Activated naive CD4-positive, alpha-beta T cell treated with anti-CD3 and anti-CD28 coated beads, Interleukin-2, amount 50 U/mL, for 24 hours (primary cell): ENCODE results near the gene IPP.
"Not testable (repeated sequence)": the region's sequence is repeated elsewhere in the genome, so short reads cannot be mapped to it uniquely, and the experiment has no call there.

Experiments used
- H3K27ac Mint-ChIP-seq: one replicate; pipeline ENCODE4 v1.8.0; 2021; ENCODE audit warnings: mild to moderate bottlenecking, mixed read lengths
- H3K27me3 Mint-ChIP-seq: one replicate; pipeline ENCODE4 v1.8.0; 2021; ENCODE audit warnings: mixed read lengths
- H3K36me3 Mint-ChIP-seq: one replicate; pipeline ENCODE4 v1.8.0; 2021; ENCODE audit warnings: mixed read lengths
- H3K4me1 Mint-ChIP-seq: one replicate; pipeline ENCODE4 v1.8.0; 2021; ENCODE audit warnings: mixed read lengths
- H3K4me3 Mint-ChIP-seq: one replicate; pipeline ENCODE4 v1.8.0; 2021; ENCODE audit warnings: mild to moderate bottlenecking, mixed read lengths
- H3K9me3 Mint-ChIP-seq: one replicate; pipeline ENCODE4 v1.8.0; 2021; ENCODE audit warnings: mixed read lengths

The IPP gene

DNA sequence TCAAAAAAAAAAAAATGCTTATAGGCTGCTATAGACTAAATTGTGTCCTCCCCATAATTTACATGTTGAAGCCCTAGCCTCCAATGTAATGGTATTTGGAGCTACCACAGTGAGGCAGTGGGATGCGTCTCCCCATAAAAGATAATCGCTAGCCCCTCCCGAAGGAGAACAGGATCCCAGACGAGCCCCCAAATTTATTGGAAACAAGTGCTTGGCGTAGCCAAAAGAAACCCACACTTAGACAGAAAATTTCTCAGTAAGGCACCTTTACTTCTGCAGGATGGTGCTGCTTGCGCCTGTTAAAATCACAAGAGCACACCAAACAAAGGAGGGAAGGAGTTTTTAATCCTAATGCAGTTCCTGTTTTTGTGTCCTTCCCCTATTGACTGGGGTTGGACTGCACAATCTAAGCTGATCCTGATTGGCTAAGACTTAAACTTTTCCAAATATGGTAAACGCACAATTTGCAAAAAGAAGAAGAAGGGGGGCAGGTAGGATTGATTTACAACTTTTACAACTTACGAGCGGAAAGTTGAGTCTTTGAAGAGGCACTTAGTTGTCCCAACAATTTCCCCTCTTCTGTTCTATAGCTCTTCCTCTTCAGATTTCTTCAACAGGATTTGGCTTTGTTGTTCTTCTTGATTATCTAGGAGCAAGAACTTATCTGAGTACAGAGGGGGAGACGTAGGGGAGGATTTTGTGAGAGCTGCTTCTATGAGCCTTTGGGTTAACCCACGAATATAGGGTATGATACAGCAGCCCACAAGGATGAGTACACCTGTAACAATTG lies 3.0 kb upstream of the IPP start:
- H3K4me1 Mint-ChIP-seq: peaks cover 20% of the 10 kb centered on the region
- no peaks in the 10 kb centered on the region for H3K27me3 Mint-ChIP-seq
- H3K27ac Mint-ChIP-seq: no peak overlapping the region
- no peak overlapping the region for H3K4me3 Mint-ChIP-seq
- H3K36me3 Mint-ChIP-seq: peaks cover 1% of the 10 kb centered on the region
- H3K9me3 Mint-ChIP-seq: no peaks in the 10 kb centered on the region

DNA sequence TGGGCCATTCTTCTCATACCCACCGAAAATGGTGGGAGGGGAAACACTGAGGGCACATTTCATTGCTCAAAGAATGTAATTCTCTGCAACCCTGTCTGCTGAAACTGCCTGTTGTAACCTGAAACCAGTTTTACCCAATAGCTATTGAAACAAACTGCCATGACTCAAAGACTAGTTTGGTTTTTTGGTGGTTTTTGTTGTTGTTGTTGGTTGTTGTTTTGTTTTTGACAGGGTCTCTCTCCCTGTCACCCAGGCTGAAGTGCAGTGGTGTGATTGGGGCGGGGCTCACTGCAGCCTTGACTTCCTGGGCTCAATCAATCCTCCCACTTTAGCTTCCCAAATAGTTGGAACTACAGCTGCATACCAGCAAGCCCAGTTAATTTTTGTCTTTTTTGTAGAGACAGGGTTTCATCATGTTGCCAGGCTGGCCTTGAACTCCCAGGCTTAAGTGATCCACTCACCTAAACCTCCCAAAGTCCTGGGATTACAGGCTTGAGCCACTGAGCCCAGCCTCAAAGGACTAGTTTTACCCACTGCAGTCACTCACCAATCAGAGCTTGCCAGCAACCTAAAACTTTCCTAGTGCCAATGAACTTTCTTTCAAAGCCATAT lies 2.1 kb upstream of the IPP start:
- Mint-ChIP-seq H3K4me3 (no peak overlapping the region), H3K27ac (no peak overlapping the region)

DNA sequence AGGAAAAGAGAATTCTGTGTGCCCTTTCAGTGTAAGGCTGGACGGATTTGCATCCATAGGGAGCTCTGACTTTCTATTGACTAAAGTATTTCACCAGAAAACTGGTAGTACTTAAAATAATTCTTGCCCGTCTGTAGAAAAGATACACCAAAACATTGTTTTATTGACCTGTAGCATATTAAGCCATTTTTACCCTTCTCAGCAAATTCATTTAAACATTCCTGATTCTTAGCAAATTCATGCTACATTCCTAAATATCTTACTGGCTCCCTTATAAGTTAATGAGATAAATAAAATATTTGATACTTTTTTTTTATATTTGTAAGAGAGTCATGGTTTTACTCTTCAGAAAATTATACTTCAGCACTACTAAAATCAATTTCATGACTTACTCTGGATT lies 1.6 kb upstream of the IPP start:
- Mint-ChIP-seq H3K27ac (peak overlapping the region; percentile 13), H3K4me1 (peaks cover 25% of the 10 kb centered on the region), H3K9me3 (no peaks in the 10 kb centered on the region), H3K27me3 (no peaks in the 10 kb centered on the region), H3K36me3 (peaks cover 1% of the 10 kb centered on the region), H3K4me3 (peak overlapping the region; percentile 60)

More for the DNA sequence above, 2.1 kb upstream of the IPP start:
- Mint-ChIP-seq H3K36me3 (peaks cover 1% of the 10 kb centered on the region), H3K4me1 (peaks cover 22% of the 10 kb centered on the region), H3K27me3 (no peaks in the 10 kb centered on the region), H3K9me3 (no peaks in the 10 kb centered on the region)

DNA sequence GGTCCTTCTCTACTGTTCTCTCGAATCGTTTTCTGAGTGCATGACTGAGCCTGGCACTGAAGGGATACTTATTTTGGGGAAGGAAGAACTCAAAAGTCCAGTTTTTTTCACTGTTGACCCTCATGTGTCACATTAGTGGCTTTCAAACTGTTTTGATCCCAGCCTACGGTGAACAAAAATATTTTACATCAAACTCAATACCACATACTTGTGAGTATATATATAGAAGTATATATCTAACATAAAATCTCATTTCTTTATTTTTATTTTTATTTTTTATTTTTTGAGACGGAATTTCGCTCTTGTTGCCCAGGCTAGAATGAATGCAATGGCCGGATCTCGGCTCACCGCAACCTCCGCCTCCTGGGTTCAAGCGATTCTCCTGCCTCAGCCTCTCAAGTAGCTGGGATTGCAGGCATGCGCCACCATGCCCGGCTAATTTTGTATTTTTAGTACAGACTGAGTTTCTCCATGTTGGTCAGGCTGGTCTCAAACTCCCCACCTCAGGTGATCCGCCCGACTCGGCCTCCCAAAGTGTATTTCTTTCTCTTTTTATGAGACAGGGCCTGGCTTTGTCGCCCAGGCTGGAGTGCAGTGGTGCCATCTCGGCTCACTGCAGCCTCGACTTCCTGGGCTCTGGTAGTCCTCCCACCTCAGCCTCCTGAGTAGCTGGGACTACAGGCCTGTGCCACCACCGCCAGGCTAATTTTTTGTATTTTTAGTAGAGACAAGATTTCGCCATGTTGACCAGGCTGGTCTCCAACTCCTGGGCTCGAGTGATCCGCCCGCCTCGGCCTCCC lies 786 bp upstream of the IPP start:
- not testable (repeated sequence) for H3K9me3 Mint-ChIP-seq, H3K27me3 Mint-ChIP-seq, H3K36me3 Mint-ChIP-seq
- Mint-ChIP-seq H3K4me3 (peak overlapping the region; percentile 99), H3K27ac (peak overlapping the region; percentile 95), H3K4me1 (peaks cover 30% of the 10 kb centered on the region)

DNA sequence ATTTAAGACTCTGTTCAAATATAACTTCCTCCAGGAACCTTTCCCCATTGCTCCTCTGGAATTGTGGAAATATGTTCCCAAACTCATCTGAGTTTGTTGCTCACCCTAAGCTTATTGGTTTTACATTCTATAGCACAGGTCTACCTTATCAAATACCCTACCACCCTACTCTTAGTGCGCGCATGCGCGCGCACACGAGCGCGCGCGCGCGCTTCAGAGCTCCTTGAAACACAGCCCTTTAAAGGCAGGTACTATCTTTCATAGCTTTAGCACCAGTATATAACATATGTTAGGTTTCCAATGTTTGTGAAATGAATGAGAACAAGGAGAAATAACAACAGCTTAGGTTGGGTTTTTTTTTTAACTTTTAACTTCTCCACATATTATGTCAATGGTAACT lies 3.5 kb downstream of the IPP start:
- Mint-ChIP-seq H3K4me1 (peaks cover 38% of the 10 kb centered on the region), H3K27me3 (no peaks in the 10 kb centered on the region), H3K36me3 (peaks cover 10% of the 10 kb centered on the region), H3K9me3 (no peaks in the 10 kb centered on the region), H3K4me3 (no peak overlapping the region), H3K27ac (no peak overlapping the region)

DNA sequence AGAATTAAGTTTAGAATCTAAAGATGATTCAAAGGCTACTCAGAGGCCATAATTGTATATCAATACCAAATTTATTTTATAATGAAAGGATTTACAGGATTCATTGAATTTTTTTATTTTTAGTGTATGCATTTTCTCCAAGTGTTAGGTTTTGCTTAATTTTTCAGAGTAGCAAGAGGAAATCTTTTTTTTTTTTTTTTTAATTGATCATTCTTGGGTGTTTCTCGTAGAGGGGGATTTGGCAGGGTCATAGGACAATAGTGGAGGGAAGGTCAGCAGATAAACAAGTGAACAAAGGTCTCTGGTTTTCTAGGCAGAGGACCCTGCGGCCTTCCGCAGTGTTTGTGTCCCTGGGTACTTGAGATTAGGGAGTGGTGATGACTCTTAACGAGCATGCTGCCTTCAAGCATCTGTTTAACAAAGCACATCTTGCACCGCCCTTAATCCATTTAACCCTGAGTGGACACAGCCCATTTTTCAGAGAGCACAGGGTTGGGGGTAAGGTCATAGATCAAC lies 10.8 kb downstream of the IPP start:
- H3K4me3 Mint-ChIP-seq, H3K27me3 Mint-ChIP-seq, H3K9me3 Mint-ChIP-seq, H3K27ac Mint-ChIP-seq: not testable (repeated sequence)
- Mint-ChIP-seq H3K36me3 (peaks cover 28% of the 10 kb centered on the region), H3K4me1 (peaks cover 39% of the 10 kb centered on the region)

DNA sequence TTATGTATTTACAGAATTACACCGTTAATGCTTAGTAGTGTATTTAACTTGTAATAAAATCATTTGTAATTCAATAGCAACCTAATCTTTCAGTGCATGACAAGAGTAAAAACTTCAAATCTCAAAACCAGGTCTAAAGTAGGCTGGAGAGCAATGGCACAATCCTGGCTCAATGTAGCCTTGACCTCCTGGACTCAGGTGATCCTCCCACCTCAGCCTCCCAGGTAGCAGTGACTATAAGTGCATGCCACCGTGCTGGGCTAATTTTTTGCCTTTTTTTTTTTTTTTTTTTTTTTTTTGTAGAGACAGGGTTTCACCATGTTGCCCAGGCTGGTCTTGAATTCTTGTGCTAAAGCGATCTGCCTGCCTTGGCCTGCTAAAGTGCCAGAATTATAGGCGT lies 11.3 kb downstream of the IPP start:
- no peaks in the 10 kb centered on the region for H3K27me3 Mint-ChIP-seq
- peaks cover 28% of the 10 kb centered on the region for H3K36me3 Mint-ChIP-seq
- H3K27ac Mint-ChIP-seq: no peak overlapping the region
- peaks cover 6% of the 10 kb centered on the region for H3K9me3 Mint-ChIP-seq
- peaks cover 39% of the 10 kb centered on the region for H3K4me1 Mint-ChIP-seq
- H3K4me3 Mint-ChIP-seq: no peak overlapping the region

DNA sequence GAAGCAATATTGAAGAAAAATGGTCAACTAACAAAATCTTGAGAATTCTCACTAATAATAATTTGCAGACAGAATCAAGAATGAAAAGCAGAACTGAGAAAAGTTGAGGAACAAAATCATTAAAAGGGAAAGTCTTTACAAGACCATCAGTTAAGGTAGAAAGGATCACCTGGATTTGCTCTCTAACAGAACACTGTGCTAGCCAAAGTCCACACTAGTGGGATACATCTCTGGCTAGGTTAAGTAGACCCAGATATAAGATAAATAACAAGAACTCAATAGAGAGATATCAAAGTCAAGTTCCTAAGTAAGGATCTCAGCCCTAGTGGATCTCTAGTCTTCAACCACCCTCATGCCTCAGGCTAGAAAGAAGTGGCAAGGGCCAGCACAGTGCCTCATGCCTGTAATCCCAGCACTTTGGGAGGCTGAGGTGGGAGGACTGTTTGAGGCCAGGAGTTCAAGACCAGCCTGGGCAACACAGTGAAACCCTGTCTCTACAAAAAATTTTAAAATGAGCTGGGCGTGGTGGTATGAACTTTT lies 19.6 kb downstream of the IPP start:
- H3K9me3 Mint-ChIP-seq: no peaks in the 10 kb centered on the region
- peaks cover 8% of the 10 kb centered on the region for H3K36me3 Mint-ChIP-seq
- H3K27ac Mint-ChIP-seq: no peak overlapping the region
- H3K4me3 Mint-ChIP-seq: no peak overlapping the region
- peaks cover 10% of the 10 kb centered on the region for H3K4me1 Mint-ChIP-seq
- H3K27me3 Mint-ChIP-seq: no peaks in the 10 kb centered on the region

DNA sequence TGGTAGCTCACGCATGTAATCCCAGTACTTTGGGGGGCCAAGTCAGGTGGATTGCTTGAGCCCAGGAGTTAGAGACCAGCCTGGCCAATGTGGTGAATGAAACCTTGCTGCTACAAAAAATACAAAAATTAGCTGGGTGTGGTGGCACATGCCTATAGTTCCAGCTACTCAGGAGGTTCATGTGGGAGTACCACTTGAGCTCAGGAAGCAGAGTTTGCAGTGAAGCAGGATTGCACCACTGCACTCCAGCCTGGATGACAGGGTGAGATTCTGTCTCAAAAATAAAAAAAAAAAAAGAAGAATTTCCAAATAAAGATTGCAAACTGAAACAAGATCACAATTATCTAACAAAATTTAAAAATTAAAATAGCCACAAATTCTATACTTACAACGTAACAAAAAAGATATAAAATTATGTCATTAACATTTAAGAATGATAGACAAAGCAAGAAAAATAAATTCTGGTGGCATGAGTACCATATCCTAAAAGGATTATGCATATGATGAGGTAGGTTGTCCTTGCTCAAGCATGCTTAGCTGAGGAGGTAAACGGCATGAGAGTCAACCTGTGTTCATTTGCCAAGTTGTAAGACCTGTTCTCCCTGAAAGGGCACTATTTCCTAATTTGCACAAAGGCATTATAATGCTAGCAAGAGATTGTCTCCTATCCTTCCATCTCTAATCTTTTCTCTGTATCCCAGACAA lies 20.2 kb downstream of the IPP start:
- peaks cover 10% of the 10 kb centered on the region for H3K4me1 Mint-ChIP-seq
- no peak overlapping the region for H3K27ac Mint-ChIP-seq
- H3K4me3 Mint-ChIP-seq: no peak overlapping the region
- no peaks in the 10 kb centered on the region for H3K9me3 Mint-ChIP-seq
- no peaks in the 10 kb centered on the region for H3K27me3 Mint-ChIP-seq
- peaks cover 8% of the 10 kb centered on the region for H3K36me3 Mint-ChIP-seq

DNA sequence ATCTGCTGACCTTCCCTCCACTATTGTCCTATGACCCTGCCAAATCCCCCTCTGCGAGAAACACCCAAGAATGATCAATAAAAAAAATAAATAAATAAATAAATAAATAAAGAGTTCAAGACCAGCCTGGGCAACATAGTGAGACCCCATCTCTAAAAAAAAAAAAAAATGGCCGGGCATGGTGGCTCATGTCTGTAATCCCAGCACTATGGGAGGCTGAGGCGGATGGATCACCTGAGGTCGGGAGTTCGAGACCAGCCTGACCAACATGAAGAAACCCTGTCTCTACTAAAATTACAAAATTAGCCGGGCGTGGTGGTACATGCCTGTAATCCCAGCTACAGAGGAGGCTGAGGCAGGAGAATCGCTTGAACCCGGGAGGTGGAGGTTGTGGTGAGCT lies 24.4 kb downstream of the IPP start:
- H3K9me3 Mint-ChIP-seq, H3K36me3 Mint-ChIP-seq, H3K4me1 Mint-ChIP-seq, H3K27me3 Mint-ChIP-seq, H3K27ac Mint-ChIP-seq, H3K4me3 Mint-ChIP-seq: not testable (repeated sequence)

DNA sequence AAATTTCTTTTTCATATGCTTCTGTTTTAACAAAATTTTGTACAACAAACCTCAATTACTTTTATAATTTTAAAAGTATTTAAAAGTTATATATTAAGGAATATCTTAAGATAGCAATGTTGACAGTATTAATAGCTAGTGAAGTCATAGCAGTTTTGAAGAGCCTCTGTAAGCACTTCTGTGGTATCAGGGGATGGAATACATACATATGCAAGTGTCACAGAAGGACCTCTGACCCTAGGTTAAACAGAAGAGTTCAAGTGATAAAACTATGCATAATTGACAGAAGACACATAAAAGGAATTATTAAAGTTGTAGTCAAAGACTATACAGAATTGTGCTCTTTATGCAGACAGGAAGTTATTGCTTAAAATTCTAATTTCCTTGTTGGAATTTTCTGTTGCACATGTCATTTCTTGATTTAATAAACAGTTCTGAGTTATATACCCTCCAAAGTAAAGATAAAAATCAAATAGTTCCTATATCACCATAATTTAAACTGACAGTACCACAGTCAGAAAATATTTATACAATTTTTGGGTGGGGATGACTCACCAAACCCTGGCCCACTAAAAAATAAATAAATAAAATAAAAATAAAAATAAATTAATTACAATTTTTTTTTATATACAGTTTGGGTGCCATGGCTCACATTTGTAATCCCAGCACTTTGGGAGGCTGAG lies 27.1 kb downstream of the IPP start:
- Mint-ChIP-seq H3K4me3 (no peak overlapping the region), H3K36me3 (no peaks in the 10 kb centered on the region), H3K4me1 (no peaks in the 10 kb centered on the region), H3K9me3 (no peaks in the 10 kb centered on the region), H3K27ac (no peak overlapping the region), H3K27me3 (no peaks in the 10 kb centered on the region)

DNA sequence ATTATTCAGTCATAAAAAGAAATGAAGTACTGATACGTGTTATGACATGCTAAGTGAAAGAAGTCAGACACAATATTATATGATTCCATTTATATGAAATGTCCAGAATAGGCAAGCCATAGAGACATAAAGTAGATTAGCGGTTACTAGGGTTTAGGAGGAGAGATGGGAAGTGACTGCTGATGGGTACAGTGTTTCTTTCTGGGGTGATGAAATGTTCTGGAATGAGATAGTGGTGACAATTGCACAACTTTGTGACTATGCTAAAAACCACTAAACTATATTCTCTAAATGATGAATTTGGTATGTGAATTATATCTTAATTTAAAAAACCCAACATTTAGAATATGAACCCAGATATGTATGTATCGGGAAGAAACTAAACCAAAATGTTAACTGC lies 27.6 kb downstream of the IPP start:
- H3K27ac Mint-ChIP-seq: no peak overlapping the region
- no peaks in the 10 kb centered on the region for H3K27me3 Mint-ChIP-seq
- no peaks in the 10 kb centered on the region for H3K4me1 Mint-ChIP-seq
- H3K9me3 Mint-ChIP-seq: no peaks in the 10 kb centered on the region
- H3K36me3 Mint-ChIP-seq: no peaks in the 10 kb centered on the region
- H3K4me3 Mint-ChIP-seq: no peak overlapping the region

DNA sequence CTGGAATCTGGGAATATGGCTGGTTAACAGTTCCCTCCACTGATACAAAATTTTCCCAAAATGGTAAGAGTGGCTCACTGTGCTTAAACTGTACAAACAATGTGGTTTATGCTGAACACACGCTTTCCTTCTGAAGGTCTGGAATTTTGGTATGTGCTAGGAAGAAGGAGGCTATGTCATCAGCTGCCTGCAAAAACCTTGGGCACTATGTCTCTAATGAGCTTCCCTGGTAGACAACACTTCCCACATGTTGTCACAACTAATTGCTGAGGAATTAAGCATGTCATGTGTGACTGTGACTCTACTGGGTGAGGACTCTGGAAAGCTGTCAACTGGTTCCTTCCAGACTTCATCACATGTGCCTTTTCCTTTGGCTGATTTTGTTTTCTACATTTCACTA lies 29.2 kb downstream of the IPP start:
- Mint-ChIP-seq H3K27ac (peak overlapping the region; percentile 4), H3K4me3 (no peak overlapping the region), H3K9me3 (no peaks in the 10 kb centered on the region), H3K4me1 (no peaks in the 10 kb centered on the region), H3K36me3 (no peaks in the 10 kb centered on the region), H3K27me3 (no peaks in the 10 kb centered on the region)

DNA sequence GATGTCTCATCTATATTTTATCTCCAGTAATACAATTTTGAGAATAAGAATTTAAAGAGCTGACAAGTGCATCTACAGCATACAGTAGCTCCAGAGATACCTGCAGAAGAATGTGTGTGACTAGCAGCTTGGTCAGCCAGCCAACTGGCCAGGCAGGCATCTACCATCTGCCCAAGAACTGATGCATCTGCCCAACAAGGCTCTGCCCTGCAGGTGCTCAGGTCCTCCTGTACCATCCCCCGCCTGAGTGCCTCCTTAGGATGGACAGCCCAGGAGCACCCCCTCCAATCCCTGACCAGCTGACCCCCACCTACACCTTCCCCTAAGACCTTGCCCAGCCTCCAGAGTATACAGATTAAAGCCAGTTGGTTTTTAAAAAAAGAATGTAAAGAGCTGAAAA lies 32.2 kb downstream of the IPP start:
- Mint-ChIP-seq H3K27me3 (no peaks in the 10 kb centered on the region), H3K27ac (no peak overlapping the region), H3K4me1 (no peaks in the 10 kb centered on the region), H3K36me3 (peaks cover 2% of the 10 kb centered on the region), H3K9me3 (no peaks in the 10 kb centered on the region), H3K4me3 (no peak overlapping the region)

DNA sequence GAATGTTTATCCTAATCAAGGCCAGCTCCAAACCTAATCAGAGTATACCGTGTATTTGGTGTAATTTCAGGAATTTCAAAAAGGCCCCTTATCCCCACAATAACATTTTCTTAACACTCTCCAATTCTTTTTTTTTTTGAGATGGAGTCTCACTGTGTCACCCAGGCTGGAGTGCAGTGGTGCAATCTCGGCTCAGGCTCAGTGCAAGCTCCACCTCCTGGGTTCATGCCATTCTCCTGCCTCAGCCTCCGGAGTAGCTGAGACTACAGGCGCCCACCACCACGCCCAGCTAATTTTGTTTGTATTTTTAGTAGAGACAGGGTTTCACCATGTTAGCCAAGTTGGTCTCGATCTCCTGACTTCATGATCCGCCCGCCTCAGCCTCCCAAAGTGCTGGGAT lies 33.1 kb downstream of the IPP start:
- not testable (repeated sequence) for H3K36me3 Mint-ChIP-seq, H3K4me3 Mint-ChIP-seq, H3K9me3 Mint-ChIP-seq, H3K27me3 Mint-ChIP-seq, H3K27ac Mint-ChIP-seq, H3K4me1 Mint-ChIP-seq
